ENCODE results near the gene PIGBOS1.

GRCh38 chr15:55288006-55288717, 30.8 kb downstream of the PIGBOS1 start:
- TF ChIP-seq EZH2 (IDR thresholded peaks at IDR 0.05; ENCODE audit: insufficient read depth, poor library complexity, severe bottlenecking): no peak
- no peak for TF ChIP-seq EZH2phosphoT487 (IDR thresholded peaks at IDR 0.05; ENCODE audit: insufficient read depth, low read depth)
